PC-9 (cell line): ENCODE results near the gene NIPAL3. TPM values are rescaled to one million over a fixed set of nuclear protein-coding genes. Genes with fewer than 3 reads are reported as not detected.
"Not testable (repeated sequence)": the region's sequence is repeated elsewhere in the genome, so short reads cannot be mapped to it uniquely, and the experiment has no call there.

Experiments
- BruUV-seq: library from RNA; stranded (reverse); fragments of 400-500 nt; replicated peaks from 2 replicates; lab custom pipeline; 2021; lab: Mats Ljungman, UMichigan
- CTCF ChIA-PET: fragments of 300-600 bp; sonication (Branson Sonifier 250); formaldehyde crosslinking; loops from one replicate; lab custom pipeline; 2022; ENCODE audit warnings: antibody characterized with exemption; lab: Charles Lee
- POLR2A ChIA-PET: fragments of 300-600 bp; sonication (Branson Sonifier 250); formaldehyde crosslinking; loops from one replicate; lab custom pipeline; 2022; ENCODE audit warnings: antibody characterized with exemption; ENCODE audit not compliant: unreplicated experiment; lab: Charles Lee
- DNase-seq, 2 experiments: peaks; one replicate each; pipeline versions ENCODE4 v3.0.0 to v3.0.0-alpha.2; 2015 to 2022; ENCODE audit warnings: mixed read lengths in 1 of 2
- H2AFZ ChIP-seq: fragments of 200-600 bp; sonication (generic); 2 replicates; pipeline ENCODE4 v1.8.1; 2017; ENCODE audit warnings: antibody characterized with exemption
- H3F3A ChIP-seq: fragments of 200-600 bp; sonication (generic); 2 replicates; pipeline ENCODE4 v1.8.1; 2017; ENCODE audit warnings: antibody characterized with exemption, mild to moderate bottlenecking, low read depth; ENCODE audit not compliant: insufficient read depth
- H3K27ac ChIP-seq: fragments of 200-600 bp; sonication (generic); 2 replicates; pipeline ENCODE4 v1.6.1; 2016; ENCODE audit warnings: mixed run types
- H3K27me3 ChIP-seq: fragments of 200-600 bp; sonication (generic); 2 replicates; pipeline ENCODE4 v1.6.1; 2016; ENCODE audit warnings: low read depth, mixed run types; ENCODE audit not compliant: insufficient read depth
- H3K36me3 ChIP-seq: fragments of 200-600 bp; sonication (generic); 2 replicates; pipeline ENCODE4 v1.6.1; 2016; ENCODE audit warnings: low read depth, mixed run types
- H3K4me1 ChIP-seq: fragments of 200-600 bp; sonication (generic); replicated peaks from 2 replicates; pipeline ENCODE4 v1.6.1; 2016; ENCODE audit warnings: mixed run types; ENCODE audit not compliant: insufficient read depth
- H3K4me2 ChIP-seq: fragments of 200-600 bp; sonication (generic); 2 replicates; pipeline ENCODE4 v1.6.1; 2017; ENCODE audit warnings: mixed run types
- H3K4me3 ChIP-seq: fragments of 200-600 bp; sonication (generic); 2 replicates; pipeline ENCODE4 v1.6.1; 2016; ENCODE audit warnings: mixed run types
- H3K79me2 ChIP-seq: fragments of 200-600 bp; sonication (generic); 2 replicates; pipeline ENCODE4 v1.6.1; 2017; ENCODE audit warnings: low read depth, mixed run types
- H3K9me2 ChIP-seq: fragments of 200-600 bp; sonication (generic); 2 replicates; pipeline ENCODE4 v1.8.1; 2017; ENCODE audit warnings: mild to moderate bottlenecking; ENCODE audit not compliant: insufficient read depth
- H3K9me3 ChIP-seq: fragments of 200-600 bp; sonication (generic); 2 replicates; pipeline ENCODE4 v1.8.1; 2016; ENCODE audit warnings: low read depth; ENCODE audit not compliant: insufficient read depth
- H4K20me1 ChIP-seq: fragments of 200-600 bp; sonication (generic); 2 replicates; pipeline ENCODE4 v1.8.1; 2017; ENCODE audit not compliant: insufficient read depth
- CTCF ChIP-seq: fragments of 200-600 bp; sonication (generic); conservative IDR thresholded peaks from 2 replicates; pipeline ENCODE4 v1.6.1; 2017; ENCODE audit warnings: mixed run types, antibody characterized with exemption, mild to moderate bottlenecking, moderate library complexity
- EZH2 ChIP-seq: fragments of 200-600 bp; sonication (generic); IDR thresholded peaks from 2 replicates; pipeline ENCODE4 v1.8.0; 2017; ENCODE audit warnings: antibody characterized with exemption, low read depth
- intact Hi-C: fragments of 100-400 bp; cut with micrococcal nuclease; formaldehyde crosslinking; loops from one replicate; pipeline ENCODE4 v1.10.0; 2022; ENCODE audit not compliant: unreplicated experiment
- total RNA-seq: library from RNA; stranded (reverse); gene quantifications from 2 replicates; pipeline ENCODE4 v1.2.3, GENCODE V29; 2021

The NIPAL3 gene
- total RNA-seq, 1 experiment from 2014 or later = 42.0 TPM

GRCh38 chr1:24484199-24484598 is 68.6 kb downstream of the NIPAL3 start:
- BruUV-seq = no TSS peak
- TF ChIP-seq EZH2 (no peak), CTCF (no peak)
- no peaks in the 10 kb centered on the region for H3K9me2 ChIP-seq
- no peaks in the 10 kb centered on the region for H3K9me3 ChIP-seq
- no peaks in the 10 kb centered on the region for H3K4me1 ChIP-seq
- no peaks in the 10 kb centered on the region for H3F3A ChIP-seq
- H3K4me2 ChIP-seq = no peak overlapping the region
- ChIA-PET CTCF (interaction anchor here (0.5 to 0.6 kb wide), 2 partner anchors 40 to 44 kb away, joined by 3 read pairs; no protein-coding TSS in a partner anchor), POLR2A (interaction anchor here (0.6 kb wide), 1 partner anchor 51 kb away, joined by 3 read pairs; no protein-coding TSS in a partner anchor)
- no peaks in the 10 kb centered on the region for H3K36me3 ChIP-seq
- H4K20me1 ChIP-seq = no peaks in the 10 kb centered on the region
- no peaks in the 10 kb centered on the region for H3K79me2 ChIP-seq
- no peak overlapping the region for H3K4me3 ChIP-seq
- H2AFZ ChIP-seq = no peak overlapping the region
- no peak for DNase-seq
- no peak overlapping the region for H3K27ac ChIP-seq
- intact Hi-C loops = no loop called here
- H3K27me3 ChIP-seq = no peaks in the 10 kb centered on the region

DNA sequence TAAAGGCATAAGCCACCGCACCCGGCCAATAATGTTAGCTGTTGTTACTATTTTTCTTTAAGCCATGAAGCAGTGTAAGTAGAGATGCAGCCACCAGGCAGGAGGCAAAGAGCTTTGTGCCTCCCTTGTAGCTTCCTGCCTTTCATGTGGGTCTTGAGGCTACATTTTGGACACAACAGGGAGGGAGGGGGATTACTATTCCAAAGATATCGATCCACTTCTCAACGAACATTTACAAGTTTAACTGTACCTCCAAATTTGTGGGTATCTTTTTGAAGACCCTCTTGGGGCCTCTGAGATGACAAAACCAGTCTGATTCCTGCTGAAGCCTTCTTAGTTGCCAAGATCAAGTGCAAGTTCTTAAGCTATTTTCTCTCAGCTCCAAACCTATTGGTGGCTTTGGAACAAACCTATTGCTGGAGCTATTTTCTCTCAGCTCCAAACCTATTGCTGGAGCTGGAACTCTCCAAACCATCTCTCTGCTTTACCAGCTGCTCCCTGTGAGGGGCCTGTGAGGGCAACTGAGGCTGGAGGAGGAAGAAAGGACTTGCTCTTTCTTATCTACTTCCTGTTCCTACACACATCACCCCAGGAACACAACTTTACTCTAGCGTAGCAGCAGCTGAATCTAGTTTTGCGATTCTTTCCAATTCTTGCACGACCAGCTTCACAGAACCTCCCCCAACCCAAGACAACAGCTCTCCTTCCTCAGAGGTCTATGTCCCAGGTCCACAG is 70.9 kb downstream of the NIPAL3 start:
- Histone ChIP-seq H3K27me3 (no peaks in the 10 kb centered on the region), H3K4me3 (no peak overlapping the region), H3K4me1 (no peaks in the 10 kb centered on the region), H3K36me3 (no peaks in the 10 kb centered on the region), H3K79me2 (no peaks in the 10 kb centered on the region), H3F3A (no peaks in the 10 kb centered on the region), H4K20me1 (no peaks in the 10 kb centered on the region), H3K4me2 (no peak overlapping the region), H3K9me2 (no peaks in the 10 kb centered on the region), H3K27ac (no peak overlapping the region), H2AFZ (no peak overlapping the region), H3K9me3 (no peaks in the 10 kb centered on the region)
- intact Hi-C loops = no loop called here
- TF ChIP-seq CTCF = no peak
- TF ChIP-seq EZH2 = no peak
- DNase-seq = no peak
- ChIA-PET POLR2A (interaction anchor here (0.7 kb wide), 1 partner anchor 21 kb away, joined by 6 read pairs; no protein-coding TSS in a partner anchor), CTCF (no interaction called here)
- no TSS peak for BruUV-seq

DNA sequence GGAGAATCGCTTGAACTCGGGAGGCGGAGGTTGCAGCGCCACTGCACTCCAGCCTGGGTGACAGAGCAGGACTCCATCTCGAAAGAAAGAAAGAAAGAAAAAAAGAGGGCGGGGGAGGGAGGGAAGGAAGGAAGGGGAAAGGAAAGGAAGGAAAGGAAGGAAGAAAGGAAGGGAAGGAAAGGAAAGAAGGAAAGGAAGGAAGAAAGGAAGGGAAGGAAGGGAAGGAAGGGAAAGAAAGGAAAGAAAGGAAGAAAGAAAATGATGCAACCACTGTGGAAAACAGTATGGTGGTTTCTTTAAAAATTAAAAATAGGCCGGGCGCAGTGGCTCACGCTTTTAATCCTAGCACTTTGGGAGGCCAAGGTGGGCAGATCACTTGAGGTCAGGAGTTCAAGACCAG is 71.9 kb downstream of the NIPAL3 start:
- H2AFZ ChIP-seq = no peak overlapping the region
- H3K4me1 ChIP-seq = no peaks in the 10 kb centered on the region
- TF ChIP-seq EZH2 = no peak
- TF ChIP-seq CTCF = no peak
- no peak for DNase-seq
- no peak overlapping the region for H3K4me3 ChIP-seq
- no peaks in the 10 kb centered on the region for H3K9me2 ChIP-seq
- ChIA-PET CTCF (no interaction called here), POLR2A (no interaction called here)
- H3K9me3 ChIP-seq = no peaks in the 10 kb centered on the region
- no peaks in the 10 kb centered on the region for H4K20me1 ChIP-seq
- no peaks in the 10 kb centered on the region for H3K79me2 ChIP-seq
- no peak overlapping the region for H3K4me2 ChIP-seq
- no TSS peak for BruUV-seq
- H3K27me3 ChIP-seq = no peaks in the 10 kb centered on the region
- no peaks in the 10 kb centered on the region for H3F3A ChIP-seq
- no peaks in the 10 kb centered on the region for H3K36me3 ChIP-seq
- intact Hi-C loops = no loop called here
- H3K27ac ChIP-seq = no peak overlapping the region

DNA sequence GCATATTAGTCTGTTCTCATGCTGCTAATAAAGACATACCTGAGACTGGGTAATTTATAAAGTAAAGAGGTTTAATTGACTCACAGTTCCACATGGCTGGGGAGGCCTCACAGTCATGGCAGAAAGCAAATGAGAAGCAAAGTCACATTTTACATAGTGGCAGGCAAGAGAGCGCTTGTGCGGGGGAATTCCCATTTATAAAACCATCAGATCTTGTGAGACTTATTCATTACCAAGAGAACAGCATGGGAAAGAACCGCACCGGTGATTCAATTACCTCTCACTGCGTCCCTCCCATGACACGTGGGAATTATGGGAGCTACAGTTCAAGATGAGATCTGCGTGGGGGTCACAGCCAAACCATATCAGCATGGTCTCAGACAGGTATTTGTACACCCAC is 72.6 kb downstream of the NIPAL3 start:
- POLR2A ChIA-PET, H3K36me3 ChIP-seq, DNase-seq, H2AFZ ChIP-seq, H3K27me3 ChIP-seq, H3K4me2 ChIP-seq, CTCF ChIA-PET, H3K9me2 ChIP-seq, intact Hi-C loops, H3K4me3 ChIP-seq, H4K20me1 ChIP-seq, H3K4me1 ChIP-seq, H3K27ac ChIP-seq, H3K9me3 ChIP-seq, H3K79me2 ChIP-seq, BruUV-seq, H3F3A ChIP-seq: not testable (repeated sequence)
